RPMI7951 (cell line): ENCODE results near the gene CCDC47. TPM values are rescaled to one million over a fixed set of nuclear protein-coding genes. Genes with fewer than 3 reads are reported as not detected.
A peak's percentile ranks its signal among the peaks of the same experiment; 100 is the strongest.
"Not testable (repeated sequence)": the region's sequence is repeated elsewhere in the genome, so short reads cannot be mapped to it uniquely, and the experiment has no call there.

Source experiments
- DNase-seq: peaks from one replicate; pipeline ENCODE4 v3.0.0-alpha.2; 2012; ENCODE audit warnings: low read depth
- total RNA-seq: library from RNA; depleted of rRNA; stranded (reverse); fragments of >200 nt; shearing (Covaris generic); gene quantifications from 2 replicates; pipeline ENCODE4 v1.2.3, GENCODE V29; 2014; rRNA removed

CCDC47 gene, protein sequence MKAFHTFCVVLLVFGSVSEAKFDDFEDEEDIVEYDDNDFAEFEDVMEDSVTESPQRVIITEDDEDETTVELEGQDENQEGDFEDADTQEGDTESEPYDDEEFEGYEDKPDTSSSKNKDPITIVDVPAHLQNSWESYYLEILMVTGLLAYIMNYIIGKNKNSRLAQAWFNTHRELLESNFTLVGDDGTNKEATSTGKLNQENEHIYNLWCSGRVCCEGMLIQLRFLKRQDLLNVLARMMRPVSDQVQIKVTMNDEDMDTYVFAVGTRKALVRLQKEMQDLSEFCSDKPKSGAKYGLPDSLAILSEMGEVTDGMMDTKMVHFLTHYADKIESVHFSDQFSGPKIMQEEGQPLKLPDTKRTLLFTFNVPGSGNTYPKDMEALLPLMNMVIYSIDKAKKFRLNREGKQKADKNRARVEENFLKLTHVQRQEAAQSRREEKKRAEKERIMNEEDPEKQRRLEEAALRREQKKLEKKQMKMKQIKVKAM
- 39.9 and 49.3 TPM in 2 replicates for total RNA-seq

DNA sequence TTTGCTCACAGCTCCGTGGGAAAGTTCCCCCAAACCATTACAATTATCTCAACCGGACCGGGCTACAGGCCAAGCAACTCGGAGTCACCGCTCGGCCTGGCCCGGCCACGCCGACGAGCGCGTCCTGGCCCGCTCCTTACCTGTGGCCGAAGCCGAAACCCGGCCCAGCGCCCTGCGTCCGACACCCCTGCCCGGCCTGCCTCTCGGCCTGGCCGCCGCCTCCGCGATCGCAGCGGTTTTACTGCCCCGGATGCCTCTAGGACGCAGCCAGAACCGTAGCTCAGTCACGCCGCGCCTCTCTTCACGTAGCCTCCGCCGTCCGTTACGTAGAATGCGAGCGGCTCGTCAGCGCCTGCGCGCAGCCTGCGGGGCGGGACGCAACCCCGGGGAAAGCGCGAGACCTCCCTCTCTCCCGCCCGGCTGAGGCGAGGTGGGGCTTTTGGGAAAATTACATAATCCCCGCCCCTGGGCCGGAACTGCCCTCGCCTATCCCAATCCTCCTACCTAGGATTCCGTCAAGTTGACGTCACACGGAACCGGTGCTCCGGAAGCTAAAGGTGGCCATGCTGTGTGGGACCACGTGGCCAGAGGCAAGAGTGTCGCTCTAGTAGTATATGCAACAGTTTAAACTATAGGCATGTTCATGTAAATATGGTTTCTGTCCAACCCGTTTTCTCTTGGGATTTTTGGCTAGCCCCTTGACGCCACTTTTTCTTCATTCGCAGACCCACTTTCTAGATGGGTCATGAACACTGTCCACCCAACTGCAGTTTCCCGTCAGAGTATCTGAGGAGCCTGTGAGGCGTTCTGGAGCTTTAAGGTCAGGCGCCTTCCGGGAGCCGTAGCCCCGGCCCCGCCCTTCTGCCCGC, at the start of gene CCDC47:
TSS of gene CCDC47 (minus strand) at position 326 of the 869 bp plus-strand sequence. CDS start 7,422 bp downstream, outside the sequence.
- peak; percentile 99 for DNase-seq

DNA sequence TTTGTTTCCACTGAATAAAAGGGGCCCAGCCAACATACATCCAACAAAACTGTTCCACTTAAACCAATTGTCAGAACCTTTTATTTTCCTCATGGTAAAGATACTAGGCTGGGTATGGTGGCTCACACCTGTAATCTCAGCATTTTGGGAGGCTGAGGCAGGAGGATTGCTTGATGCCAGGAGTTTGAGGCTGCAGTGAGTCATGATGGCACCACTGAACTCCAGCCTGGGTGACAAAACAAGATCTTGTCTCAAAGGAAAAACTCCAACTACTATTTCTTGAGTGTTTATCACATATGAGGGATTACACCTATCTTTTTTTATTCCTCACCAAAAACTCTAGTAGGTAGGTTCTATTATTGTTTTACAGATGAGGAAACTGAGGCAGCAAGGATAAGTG, 49.1 kb upstream of the CCDC47 start:
- no peak for DNase-seq

DNA sequence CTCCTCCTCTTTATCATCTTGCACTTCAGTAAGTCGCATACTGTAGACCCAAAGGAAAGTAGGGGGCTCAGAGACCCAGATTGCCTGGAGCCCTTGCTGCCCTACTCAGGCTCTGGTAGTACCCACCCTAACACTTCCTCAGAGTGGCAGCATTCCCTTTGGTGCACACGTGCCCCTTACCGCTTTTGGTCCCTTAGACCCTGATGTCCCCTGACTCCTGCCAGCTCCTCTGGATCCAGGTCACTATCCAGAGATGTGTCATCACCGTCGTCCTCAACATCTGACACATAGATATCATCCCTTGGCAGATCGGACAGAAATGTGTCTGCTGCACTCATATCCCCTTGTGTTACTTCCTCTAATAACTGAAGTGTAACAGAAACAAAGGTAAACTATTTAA, 48.4 kb upstream of the CCDC47 start:
- no peak for DNase-seq

DNA sequence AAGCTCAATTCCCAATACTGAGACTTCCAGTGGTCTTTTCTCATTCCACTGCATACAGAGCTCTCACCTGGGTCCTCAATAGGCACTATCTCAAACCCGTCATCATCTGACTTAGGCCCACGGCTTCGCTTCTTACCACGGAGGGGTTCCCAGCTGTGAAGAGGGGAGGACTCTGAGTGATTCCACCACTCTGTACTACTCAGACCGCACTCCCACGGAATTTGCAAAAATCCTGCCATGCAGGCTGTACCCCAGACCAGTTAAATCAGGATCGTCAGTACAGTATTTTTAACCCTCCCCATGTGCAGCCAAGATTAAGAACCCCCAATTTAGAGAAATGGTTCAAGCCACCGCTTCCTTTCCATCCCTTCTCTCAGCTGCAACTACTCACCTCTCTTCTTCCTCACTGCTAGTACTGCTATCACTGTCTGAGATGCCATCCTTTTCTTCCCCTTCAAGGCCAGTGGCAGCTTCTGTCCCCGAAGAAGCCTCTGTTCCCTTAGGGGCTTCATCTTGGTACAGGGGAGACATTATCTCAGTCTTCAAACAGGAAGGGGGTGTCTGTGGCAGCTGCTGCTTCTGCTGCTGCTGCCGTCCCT, 47.7 kb upstream of the CCDC47 start:
- no peak for DNase-seq

DNA sequence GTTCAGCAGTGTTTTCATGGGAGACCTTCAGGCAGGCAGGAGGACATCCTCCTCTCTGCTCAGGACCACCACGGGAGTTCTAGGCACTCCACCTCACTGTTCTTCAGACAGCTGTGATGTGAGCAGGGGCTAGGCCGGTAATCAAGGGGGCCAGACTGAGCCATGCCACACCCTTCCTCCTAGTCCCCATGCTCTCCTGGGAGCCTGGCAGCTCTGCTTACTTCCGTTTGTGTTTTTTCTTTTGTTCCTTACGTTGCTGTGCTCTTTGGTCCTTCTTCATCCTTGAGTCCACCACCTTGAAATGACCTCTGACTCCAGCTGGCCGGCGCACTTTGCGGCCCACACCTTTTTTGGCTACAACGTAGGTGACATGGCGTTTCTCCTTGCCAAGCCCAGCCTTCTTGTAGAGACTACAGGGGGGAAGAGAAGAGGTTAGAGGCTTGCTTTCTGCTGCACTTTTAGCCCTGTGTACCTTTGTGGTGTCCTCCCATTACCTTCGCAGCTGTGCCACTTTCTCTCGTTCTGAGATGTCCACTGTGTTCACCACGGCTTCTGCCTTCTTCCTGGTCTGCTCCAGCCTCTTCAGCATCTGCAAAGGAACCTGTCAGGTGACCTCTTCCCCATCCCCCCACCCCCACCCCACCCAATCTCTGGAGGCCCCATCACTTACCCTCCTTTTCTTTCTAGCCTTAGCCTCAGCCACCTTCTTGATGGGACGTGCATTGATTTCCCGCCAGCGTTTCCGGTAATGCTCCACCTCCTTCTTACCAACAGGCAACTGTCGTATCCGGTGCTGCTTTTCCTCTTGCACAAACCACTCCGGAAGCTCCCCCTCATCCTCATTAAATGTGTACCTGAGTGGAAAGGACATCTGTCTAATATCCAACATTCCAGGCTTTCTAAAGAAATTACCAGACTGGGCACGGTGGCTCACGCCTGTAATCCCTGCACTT, 46.5 kb upstream of the CCDC47 start:
- DNase-seq = no peak

DNA sequence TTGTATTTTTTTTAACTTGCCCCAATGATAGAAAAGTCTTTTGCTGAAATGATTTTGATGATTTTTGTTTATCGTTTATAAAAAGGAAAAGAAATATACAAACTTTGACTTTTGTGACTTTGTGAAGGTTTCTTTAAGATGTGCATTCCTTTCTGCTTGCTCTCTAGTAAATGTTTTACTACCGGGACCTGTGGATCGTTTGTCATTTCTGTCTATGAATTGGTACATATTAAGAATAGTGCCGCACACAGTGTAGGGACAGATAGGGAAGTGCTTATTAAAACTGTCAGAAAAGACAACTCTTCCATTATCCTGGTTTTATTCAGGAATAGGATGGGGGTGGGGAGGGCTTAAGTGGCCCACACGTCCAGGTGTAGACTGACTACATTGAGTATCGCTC, 45.7 kb upstream of the CCDC47 start:
- no peak for DNase-seq

DNA sequence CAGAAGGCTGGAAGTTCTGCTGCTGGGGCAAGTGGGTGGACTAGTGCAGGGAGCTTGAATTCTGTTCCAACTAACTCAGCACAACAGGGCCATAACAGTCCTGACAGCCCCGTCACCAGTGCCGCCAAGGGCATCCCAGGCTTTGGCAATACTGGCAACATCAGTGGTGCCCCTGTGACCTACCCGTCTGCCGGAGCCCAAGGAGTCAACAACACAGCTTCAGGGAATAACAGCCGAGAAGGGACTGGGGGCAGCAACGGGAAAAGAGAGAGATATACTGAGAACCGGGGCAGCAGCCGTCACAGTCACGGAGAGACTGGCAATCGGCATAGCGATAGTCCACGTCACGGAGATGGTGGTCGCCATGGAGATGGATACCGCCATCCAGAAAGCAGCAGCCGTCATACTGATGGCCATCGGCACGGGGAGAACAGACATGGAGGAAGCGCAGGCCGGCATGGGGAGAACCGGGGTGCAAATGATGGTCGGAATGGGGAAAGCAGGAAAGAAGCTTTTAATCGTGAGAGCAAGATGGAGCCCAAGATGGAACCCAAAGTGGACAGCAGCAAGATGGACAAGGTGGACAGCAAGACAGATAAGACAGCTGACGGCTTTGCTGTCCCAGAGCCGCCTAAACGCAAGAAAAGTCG, 44.5 kb upstream of the CCDC47 start:
- no peak for DNase-seq

DNA sequence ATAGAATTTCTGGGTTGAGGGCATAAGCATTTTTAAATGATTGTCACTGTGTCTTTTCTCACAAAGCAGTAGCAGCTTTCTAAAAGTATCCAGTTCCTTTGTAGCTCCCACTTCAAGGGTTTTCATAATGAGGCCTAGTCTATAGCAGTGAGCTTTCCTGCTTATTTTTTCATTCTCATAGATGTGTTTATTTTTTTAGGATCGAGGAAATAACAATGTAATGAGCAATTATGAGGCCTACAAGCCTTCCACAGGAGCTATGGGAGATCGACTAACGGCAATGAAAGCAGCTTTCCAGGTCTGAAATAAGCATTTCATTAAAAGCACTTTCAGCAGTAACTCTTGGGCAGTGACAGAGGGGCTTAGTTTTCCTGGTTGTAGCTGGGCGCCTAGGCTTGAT, 43.3 kb upstream of the CCDC47 start:
- no peak for DNase-seq

DNA sequence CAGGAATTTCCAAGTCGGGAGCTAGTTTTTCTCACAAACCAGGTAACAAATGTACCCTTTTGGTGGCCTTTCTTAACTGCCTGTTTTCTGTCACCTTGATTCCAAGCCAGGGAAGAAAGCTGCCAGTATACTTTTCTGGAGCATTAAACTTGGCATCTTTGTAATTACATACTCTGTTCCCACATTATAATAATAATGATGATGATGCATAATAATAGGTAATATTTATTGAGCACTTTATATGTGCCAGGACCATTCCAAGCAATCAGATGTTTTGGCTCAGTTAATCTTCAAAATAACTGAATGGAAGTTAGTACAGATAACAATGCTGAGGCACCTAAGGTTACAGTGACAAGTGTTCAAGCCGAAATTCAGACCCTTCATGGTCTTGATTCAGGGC, 42.7 kb upstream of the CCDC47 start:
- DNase-seq = no peak

DNA sequence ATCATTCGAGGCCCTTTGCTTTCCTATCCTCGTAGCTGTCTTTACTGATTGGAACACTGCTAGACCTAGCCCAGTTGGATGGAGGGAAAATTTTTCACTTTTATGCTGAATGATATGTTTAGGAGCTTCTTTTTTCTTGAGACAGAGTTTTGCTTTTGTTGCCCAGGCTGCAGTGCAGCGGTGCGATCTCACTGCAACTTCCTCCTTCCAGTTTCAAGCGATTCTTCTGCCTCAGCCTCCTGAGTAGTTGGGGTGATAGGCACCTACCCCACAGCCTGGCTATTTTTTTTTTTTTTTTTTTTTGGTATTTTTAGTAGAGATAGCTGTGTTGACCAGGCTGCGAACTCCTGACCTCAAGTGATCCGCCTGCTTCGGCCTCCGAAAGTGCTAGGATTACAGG, 36.6 kb upstream of the CCDC47 start:
- no peak for DNase-seq

DNA sequence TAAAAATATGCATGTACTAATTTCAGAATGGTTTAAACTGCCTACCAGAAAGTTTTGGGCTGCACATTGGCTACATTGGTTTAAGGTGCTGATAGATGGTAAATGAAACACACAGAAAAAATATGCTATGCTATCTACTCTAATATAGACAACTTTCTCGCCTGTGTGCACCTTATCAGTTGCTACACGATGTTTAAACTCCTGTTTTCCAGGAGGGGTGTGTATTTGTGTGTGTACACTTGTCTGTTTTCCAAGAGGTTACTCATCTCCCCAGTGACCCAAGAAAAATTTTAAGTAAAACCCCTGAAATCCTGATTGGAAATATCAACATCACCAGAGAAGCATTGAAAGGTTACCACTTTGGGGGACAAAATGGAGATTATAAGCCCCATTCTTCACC, 32.2 kb upstream of the CCDC47 start:
- no peak for DNase-seq

DNA sequence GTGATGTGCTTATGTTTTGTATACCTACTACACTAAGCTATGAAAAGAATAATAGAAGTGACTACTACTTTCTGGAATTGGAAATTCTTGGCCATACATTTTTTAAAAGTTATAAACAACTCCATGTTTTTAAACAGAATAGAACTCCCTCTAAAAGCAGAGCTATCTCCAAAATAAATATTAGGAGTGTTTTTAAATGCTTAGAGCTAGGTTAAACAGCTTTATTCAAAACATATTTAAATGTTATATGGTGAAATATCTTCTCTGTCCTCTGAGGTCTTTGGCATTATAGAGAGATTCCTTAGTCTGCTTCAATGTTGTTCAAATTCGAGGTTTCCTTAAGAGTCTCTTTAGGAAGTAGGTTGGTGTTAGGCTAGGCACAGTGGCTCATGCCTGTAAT, 30.9 kb upstream of the CCDC47 start:
- DNase-seq = no peak

DNA sequence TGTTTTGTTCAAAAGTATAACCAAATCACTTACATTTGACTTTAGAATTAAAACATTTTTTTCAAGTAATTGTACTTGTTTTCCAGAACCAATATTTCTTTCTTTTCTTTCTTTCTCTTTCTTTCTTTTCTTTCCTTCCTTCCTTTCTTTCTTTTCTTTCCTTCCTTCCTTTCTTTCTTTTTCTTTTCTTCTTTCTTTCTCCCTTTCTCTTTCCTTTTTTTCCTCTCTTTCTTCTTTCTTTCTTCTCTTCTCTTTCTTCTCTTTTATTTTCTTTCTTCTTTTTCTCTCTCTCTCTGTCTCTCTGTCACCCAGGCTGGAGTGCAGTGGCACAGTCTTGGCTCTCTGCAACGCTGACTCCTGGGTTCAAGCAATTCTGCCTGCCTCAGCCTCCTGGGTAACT, 27.4 kb upstream of the CCDC47 start:
- DNase-seq = no peak

DNA sequence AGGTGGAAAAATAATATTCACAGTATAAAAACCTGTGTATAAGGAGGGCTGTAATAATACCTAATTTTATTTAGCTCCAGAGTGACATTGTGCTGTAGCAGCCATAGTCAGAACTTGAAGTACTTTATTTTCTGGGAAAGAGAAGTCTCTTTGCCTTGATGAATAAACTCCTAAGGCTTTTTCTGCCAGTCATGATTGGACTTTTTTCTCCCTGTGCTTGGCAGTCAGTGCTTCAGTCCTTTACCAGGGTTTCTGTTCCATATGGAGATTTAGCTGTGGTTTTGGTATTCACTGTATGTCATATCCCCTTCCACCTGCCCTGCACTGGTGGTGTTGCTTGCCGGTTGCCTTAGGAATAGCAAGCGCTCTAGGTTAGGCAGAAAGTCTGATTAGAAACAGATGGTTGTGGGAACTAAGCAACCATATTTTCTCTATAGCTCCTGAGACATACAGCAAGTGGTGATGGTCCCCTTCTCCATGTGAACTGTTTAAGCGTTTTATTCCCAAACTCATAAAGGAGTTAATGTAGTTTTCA, 25.2 kb upstream of the CCDC47 start:
- DNase-seq = peak; percentile 6

DNA sequence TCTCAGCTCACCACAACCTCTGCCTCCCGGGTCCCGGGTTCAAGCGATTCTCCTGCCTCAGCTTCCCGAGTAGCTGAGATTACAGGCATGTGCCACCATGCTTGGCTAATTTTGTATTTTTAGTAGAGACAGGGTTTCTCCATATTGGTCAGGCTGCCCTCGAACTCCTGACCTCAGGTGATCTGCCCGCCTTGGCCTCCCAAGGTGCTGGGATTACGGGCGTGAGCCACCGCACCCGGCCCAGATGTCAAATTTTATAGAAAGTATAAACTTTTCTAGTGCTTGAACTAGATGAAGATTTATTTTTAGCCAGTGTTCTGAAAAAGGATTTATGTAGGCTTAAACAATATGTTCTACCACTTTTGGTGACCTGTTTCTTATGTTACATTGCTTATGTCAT, 23.0 kb upstream of the CCDC47 start:
- not testable (repeated sequence) for DNase-seq

DNA sequence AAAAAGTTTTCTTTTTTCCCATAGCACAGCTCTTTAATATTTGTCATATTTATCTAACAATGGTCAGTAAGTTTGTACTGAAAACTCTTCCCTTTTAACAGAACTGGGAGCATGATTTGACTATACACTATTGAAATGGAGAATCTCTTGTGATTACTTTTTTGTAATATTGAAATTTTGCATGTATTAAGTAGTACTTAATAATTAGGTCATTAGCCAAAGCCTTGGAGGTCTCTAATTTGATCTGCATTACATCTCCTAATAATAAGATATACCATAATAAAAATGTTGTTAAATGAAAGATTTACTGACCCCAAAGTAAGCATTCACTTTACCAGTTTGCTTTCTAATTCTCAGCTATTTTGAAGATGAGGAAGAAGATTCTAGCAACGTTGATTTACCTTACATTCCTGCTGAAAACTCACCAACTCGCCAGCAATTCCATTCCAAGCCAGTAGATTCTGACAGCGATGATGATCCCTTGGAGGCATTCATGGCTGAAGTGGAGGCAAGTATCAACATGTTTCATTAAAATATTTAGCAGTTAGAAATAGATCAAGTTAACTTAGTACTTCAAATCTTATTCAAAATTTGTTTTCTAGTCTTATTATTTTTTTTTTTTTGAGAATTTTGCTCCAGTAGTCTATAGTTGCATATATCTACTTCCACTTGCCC, 18.8 kb upstream of the CCDC47 start:
- no peak for DNase-seq

DNA sequence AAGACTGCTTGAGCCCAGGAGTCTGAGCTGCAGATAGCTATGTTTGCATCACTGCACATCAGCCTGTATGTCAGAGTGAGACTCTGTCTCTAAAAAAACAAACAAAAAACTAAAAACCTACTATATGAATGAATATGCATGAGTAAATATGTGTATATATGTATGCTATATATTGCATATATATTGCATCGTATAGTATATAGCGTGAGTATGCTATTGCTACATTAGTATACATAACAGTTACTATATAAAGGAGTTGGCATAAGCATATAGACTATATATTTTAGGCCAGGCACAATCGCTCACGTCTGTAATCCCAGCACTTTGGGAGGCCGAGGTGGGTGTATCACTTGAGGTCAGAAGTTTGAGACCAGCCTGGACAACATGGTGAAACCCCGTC, 16.7 kb upstream of the CCDC47 start:
- DNase-seq = no peak

DNA sequence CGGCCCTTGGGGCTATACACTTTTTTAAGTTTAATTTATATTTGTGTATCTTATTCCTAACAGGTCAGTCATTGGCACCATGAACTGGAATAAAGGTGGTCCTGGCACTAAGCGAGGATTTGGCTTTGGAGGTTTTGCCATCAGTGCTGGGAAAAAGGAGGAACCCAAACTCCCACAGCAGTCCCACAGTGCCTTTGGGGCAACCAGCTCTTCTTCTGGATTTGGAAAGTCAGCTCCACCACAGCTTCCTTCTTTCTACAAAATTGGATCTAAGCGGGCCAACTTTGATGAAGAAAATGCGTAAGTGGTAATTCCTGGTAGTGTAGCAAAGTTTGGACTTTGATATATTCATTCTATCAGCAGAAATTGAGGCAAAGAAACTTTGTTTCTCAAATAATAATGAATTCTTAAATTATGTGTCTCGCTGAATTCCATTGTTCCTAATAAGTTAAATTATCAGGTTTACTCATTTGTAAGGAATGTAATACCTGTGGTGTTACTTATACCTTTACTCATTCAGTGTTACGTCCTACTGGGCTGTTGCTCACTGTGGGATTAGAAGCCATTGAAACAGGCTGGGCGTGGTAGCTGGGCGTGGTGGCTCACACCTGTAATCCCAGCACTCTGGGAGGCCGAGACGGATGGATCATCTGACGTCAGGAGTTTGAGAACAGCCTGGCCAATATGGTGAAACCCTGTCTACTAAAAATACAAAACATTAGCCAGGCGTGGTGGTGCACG, 13.7 kb upstream of the CCDC47 start:
- DNase-seq = no peak

DNA sequence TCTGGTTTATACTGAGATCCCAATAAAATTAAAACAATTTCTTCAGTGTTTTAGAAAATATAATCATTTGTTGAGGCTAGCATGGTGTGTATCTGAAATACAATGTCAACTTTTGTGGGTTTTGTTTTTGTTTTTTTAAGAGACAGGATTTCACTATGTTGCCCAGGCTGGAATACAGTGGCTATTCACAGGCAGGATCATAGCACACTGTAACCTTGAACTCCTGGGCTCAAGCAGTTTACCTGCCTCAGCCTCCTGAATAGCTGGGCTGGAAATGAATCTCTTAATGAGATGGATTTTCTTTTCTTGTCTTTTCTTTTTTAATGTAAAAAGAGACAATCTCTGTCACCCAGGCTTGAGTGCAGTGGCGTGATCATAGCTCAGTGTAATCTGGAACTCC, 12.7 kb upstream of the CCDC47 start:
- no peak for DNase-seq
